H1 (cell line): ENCODE data around the gene EIPR1. TPM values are rescaled to one million over a fixed set of nuclear protein-coding genes. Genes with fewer than 3 reads are reported as not detected.

Experiments
- CTCF ChIA-PET: fragments of 300-600 bp; sonication (Branson Sonifier 250); formaldehyde crosslinking; loops from one replicate; lab custom pipeline; 2021; ENCODE audit not compliant: partially characterized antibody; lab: Charles Lee
- POLR2A ChIA-PET: fragments of 300-600 bp; sonication (Branson Sonifier 250); formaldehyde crosslinking; loops from one replicate; lab custom pipeline; 2021; ENCODE audit warnings: inconsistent platforms; ENCODE audit not compliant: partially characterized antibody; lab: Charles Lee
- DNase-seq, 2 experiments: peaks; one replicate each; pipeline versions ENCODE4 v3.0.0 to v3.0.0-alpha.2; 2010 to 2022; ENCODE audit warnings: low spot score in 2 of 2, low read depth in 1 of 2, mixed read lengths in 1 of 2
- FAIRE-seq: peaks from 2 replicates; lab custom pipeline; 2011; peaks lifted over from hg19 to GRCh38; lab: Jason Lieb, UNC
- H2AFZ ChIP-seq: 2 replicates; pipeline ENCODE4 v1.8.1; 2012; ENCODE audit warnings: low read length, inconsistent platforms
- H2AK5ac ChIP-seq: 2 replicates; pipeline ENCODE4 v1.6.1; 2013; ENCODE audit warnings: low read depth, low read length
- H2BK120ac ChIP-seq: replicated peaks from 2 replicates; pipeline ENCODE3; 2013; ENCODE audit warnings: low read depth, low read length, inconsistent platforms
- H2BK12ac ChIP-seq: 2 replicates; pipeline ENCODE4 v1.6.1; 2013; ENCODE audit warnings: low read depth, low read length
- H2BK15ac ChIP-seq: 2 replicates; pipeline ENCODE4 v1.6.1; 2013; ENCODE audit warnings: low read length
- H2BK20ac ChIP-seq: 2 replicates; pipeline ENCODE4 v1.6.1; 2013; ENCODE audit warnings: low read length
- H2BK5ac ChIP-seq: 2 replicates; pipeline ENCODE4 v1.6.1; 2013; ENCODE audit warnings: low read depth, low read length
- H3K14ac ChIP-seq: 2 replicates; pipeline ENCODE4 v1.6.1; 2013; ENCODE audit warnings: inconsistent platforms; ENCODE audit not compliant: insufficient read length
- H3K18ac ChIP-seq: 2 replicates; pipeline ENCODE4 v1.6.1; 2013; ENCODE audit warnings: low read length; ENCODE audit errors: extremely low read depth
- H3K23ac ChIP-seq: 2 replicates; pipeline ENCODE4 v1.6.1; 2013; ENCODE audit warnings: inconsistent platforms; ENCODE audit not compliant: insufficient read length
- H3K23me2 ChIP-seq: 2 replicates; pipeline ENCODE4 v1.6.1; 2013; ENCODE audit warnings: low read depth, low read length
- H3K27ac ChIP-seq: 2 replicates; pipeline ENCODE4 v1.6.1; 2011; ENCODE audit warnings: low read depth, low read length, inconsistent platforms
- H3K27me3 ChIP-seq, 4 experiments: replicated peaks in 1 of 4; 1 replicate in 1 of 4; 2 replicates in 3 of 4; pipeline versions ENCODE4 v1.6.1 to v1.8.1; 2011 to 2013; ENCODE audit warnings: low read length in 3 of 4, mild to moderate bottlenecking in 3 of 4, inconsistent platforms in 2 of 4, mixed read lengths in 2 of 4, moderate library complexity in 1 of 4; ENCODE audit not compliant: control insufficient read depth in 3 of 4, insufficient read depth in 3 of 4; ENCODE audit errors: extremely low read depth in 1 of 4
- H3K36me3 ChIP-seq, 4 experiments: 2 replicates each; pipeline versions ENCODE4 v1.6.1 to v1.8.1; 2011 to 2013; ENCODE audit warnings: mild to moderate bottlenecking in 4 of 4, low read length in 3 of 4, moderate library complexity in 2 of 4, control low read depth in 1 of 4, inconsistent platforms in 1 of 4; ENCODE audit not compliant: insufficient read depth in 4 of 4, control insufficient read depth in 2 of 4
- H3K4ac ChIP-seq: replicated peaks from 2 replicates; pipeline ENCODE3; 2013; ENCODE audit warnings: low read length, low read depth, mixed read lengths, inconsistent platforms; ENCODE audit not compliant: insufficient read length
- H3K4me1 ChIP-seq, 4 experiments: replicated peaks in 1 of 4; 1 replicate in 1 of 4; 2 replicates in 3 of 4; pipeline versions ENCODE4 v1.6.1 to v1.8.1; 2011 to 2013; ENCODE audit warnings: low read length in 3 of 4, inconsistent platforms in 2 of 4, mixed read lengths in 1 of 4; ENCODE audit not compliant: insufficient read depth in 4 of 4, control insufficient read depth in 3 of 4
- H3K4me2 ChIP-seq, 2 experiments: 2 replicates each; pipeline versions ENCODE4 v1.6.1 to v1.8.1; 2011 to 2013; ENCODE audit warnings: low read depth in 2 of 2, low read length in 2 of 2, control low read depth in 1 of 2, inconsistent platforms in 1 of 2, mild to moderate bottlenecking in 1 of 2; ENCODE audit not compliant: insufficient read depth in 1 of 2
- H3K4me3 ChIP-seq, 4 experiments: fragments of 200-600, 300-600 bp in 1 of 4; sonication (generic), shearing (Covaris generic), sonication (Bioruptor Twin) in 1 of 4; 2 replicates each; pipeline versions ENCODE4 v1.5.1 to v1.8.1; 2011 to 2016; ENCODE audit warnings: low read length in 4 of 4, low read depth in 3 of 4, control low read depth in 2 of 4, inconsistent platforms in 2 of 4, mild to moderate bottlenecking in 2 of 4, mixed read lengths in 1 of 4, moderate library complexity in 1 of 4; ENCODE audit not compliant: insufficient read depth in 2 of 4; ENCODE audit errors: extremely low read depth in 1 of 4
- H3K56ac ChIP-seq: replicated peaks from 2 replicates; pipeline ENCODE3; 2013; ENCODE audit warnings: low read depth, mild to moderate bottlenecking, mixed read lengths, low read length, inconsistent platforms; ENCODE audit not compliant: insufficient read length
- H3K79me1 ChIP-seq: 2 replicates; pipeline ENCODE4 v1.6.1; 2013; ENCODE audit warnings: low read depth, low read length, control low read depth
- H3K79me2 ChIP-seq, 2 experiments: 2 replicates each; pipeline versions ENCODE4 v1.6.1 to v1.8.1; 2012 to 2013; ENCODE audit warnings: low read length in 2 of 2, mild to moderate bottlenecking in 2 of 2, inconsistent platforms in 1 of 2; ENCODE audit not compliant: insufficient read depth in 2 of 2, control insufficient read depth in 1 of 2
- H3K9ac ChIP-seq, 4 experiments: replicated peaks in 1 of 4; 1 replicate in 1 of 4; 2 replicates in 3 of 4; pipeline versions ENCODE4 v1.6.1 to v1.8.1; 2011 to 2013; ENCODE audit warnings: low read depth in 3 of 4, low read length in 3 of 4, control low read depth in 2 of 4, mild to moderate bottlenecking in 2 of 4, moderate library complexity in 2 of 4, inconsistent platforms in 1 of 4; ENCODE audit errors: extremely low read depth in 1 of 4
- H3K9me3 ChIP-seq, 2 experiments: 2 replicates each; pipeline versions ENCODE4 v1.6.1 to v1.8.1; 2012 to 2013; ENCODE audit warnings: mild to moderate bottlenecking in 2 of 2, moderate library complexity in 2 of 2, control low read depth in 1 of 2, inconsistent platforms in 1 of 2, low read depth in 1 of 2, low read length in 1 of 2, mixed read lengths in 1 of 2; ENCODE audit not compliant: insufficient read depth in 2 of 2
- H4K20me1 ChIP-seq, 2 experiments: replicated peaks in 1 of 2; 2 replicates each; pipeline versions ENCODE3 to v1.8.1; 2011 to 2013; ENCODE audit warnings: inconsistent platforms in 2 of 2, low read length in 2 of 2, mild to moderate bottlenecking in 1 of 2; ENCODE audit not compliant: insufficient read depth in 2 of 2, control insufficient read depth in 1 of 2
- H4K5ac ChIP-seq: 2 replicates; pipeline ENCODE4 v1.6.1; 2013; ENCODE audit warnings: low read length, low read depth, mixed read lengths, inconsistent platforms; ENCODE audit not compliant: insufficient read length
- H4K8ac ChIP-seq: 2 replicates; pipeline ENCODE4 v1.8.0; 2013; ENCODE audit warnings: mild to moderate bottlenecking, moderate library complexity, low read length, inconsistent platforms; ENCODE audit not compliant: insufficient read depth; ENCODE audit errors: extremely low read depth
- H4K91ac ChIP-seq: replicated peaks from 2 replicates; pipeline ENCODE3; 2013; ENCODE audit warnings: low read length, mixed read lengths, inconsistent platforms; ENCODE audit not compliant: insufficient read length
- CTCF ChIP-seq, 3 experiments: IDR thresholded peaks; 1 replicate in 2 of 3; 2 replicates in 1 of 3; pipeline versions ENCODE4 v1.5.1 to v1.6.1; 2011; ENCODE audit warnings: low read length in 3 of 3, mild to moderate bottlenecking in 3 of 3, inconsistent platforms in 2 of 3, low read depth in 1 of 3, moderate library complexity in 1 of 3; ENCODE audit not compliant: insufficient read depth in 1 of 3; ENCODE audit errors: control extremely low read depth in 1 of 3
- E2F6 ChIP-seq: IDR thresholded peaks from 2 replicates; pipeline ENCODE4 v1.6.1; 2012; ENCODE audit warnings: inconsistent platforms
- EZH2 ChIP-seq: fragments of 200-600 bp; sonication (generic); IDR thresholded peaks from 2 replicates; pipeline ENCODE4 v1.7.1; 2012; ENCODE audit warnings: low read depth, mild to moderate bottlenecking, moderate library complexity, low read length, inconsistent platforms; ENCODE audit not compliant: severe bottlenecking
- POLR2AphosphoS5 ChIP-seq: IDR thresholded peaks from 2 replicates; pipeline ENCODE4 v1.6.1; 2011; ENCODE audit warnings: low read depth, low read length
- SIX5 ChIP-seq: IDR thresholded peaks from 2 replicates; pipeline ENCODE4 v1.6.1; 2011; ENCODE audit warnings: mild to moderate bottlenecking, low read depth, low read length
- WGBS, 2 experiments: shearing (Covaris generic) in 1 of 2; methylation state at CpG; one replicate each; pipeline versions ENCODE4 v1.1.6 to v1.1.7; 2013 to 2015; ENCODE audit warnings: low lambda C conversion rate in 2 of 2, mixed read lengths in 2 of 2, inconsistent platforms in 1 of 2, low coverage in 1 of 2, missing lambda C conversion rate in 1 of 2; ENCODE audit not compliant: insufficient replicate concordance in 2 of 2, insufficient coverage in 1 of 2, insufficient read length in 1 of 2; ENCODE audit errors: extremely low coverage in 1 of 2, missing lambda C conversion rate in 1 of 2; 5-methylcytosine and 5-hydroxymethylcytosine counted together
- polyA plus RNA-seq, 7 experiments: library from polyadenylated mRNA; depleted of rRNA in 3 of 7; stranded (reverse) in 5 of 7; unstranded in 2 of 7; fragments of >200 nt in 5 of 7; fragments of 200-250 nt in 2 of 7; gene quantifications; 1 replicate in 5 of 7; 2 replicates in 1 of 7; 4 replicates in 1 of 7; pipeline versions ENCODE4 v1.2.1 to v1.2.3, GENCODE V29; 2011 to 2013; ENCODE audit warnings: missing spikeins in 2 of 7, mixed read lengths in 2 of 7
- total RNA-seq: library from RNA; stranded (reverse); fragmentation: NEBNext Ultra II Directional; extraction: Animal tissue kit (Norgen Biotek cat#: 25700); gene quantifications from 2 replicates; pipeline ENCODE4 v1.2.1, GENCODE V29; 2021

EIPR1 gene
- total and polyA plus RNA-seq, 2 of the 8 experiments (the other 6 are each of a cell fraction or from before 2014, with no cell fraction given), result 26.3 to 56.4 TPM

DNA sequence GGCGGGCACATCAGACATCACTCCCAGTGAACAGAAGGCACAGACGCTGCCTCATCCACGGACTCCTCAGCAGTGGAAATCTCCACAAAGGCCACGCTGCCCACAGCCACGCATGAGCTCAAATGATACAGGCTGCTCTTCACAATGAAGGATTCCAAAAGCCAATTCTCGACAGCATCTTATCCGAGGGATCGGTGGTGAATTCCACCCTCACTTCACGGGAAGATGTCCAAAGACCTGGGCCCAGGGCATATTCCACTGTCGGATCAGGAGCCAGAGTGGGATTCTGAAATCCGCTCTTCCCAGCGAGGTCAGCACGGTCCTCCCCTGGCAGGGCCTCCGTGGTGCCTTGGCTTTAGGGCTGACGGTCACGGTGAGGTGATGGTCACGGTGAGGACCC lies 55.8 kb downstream of the EIPR1 start:
- no peak overlapping the region for H2BK12ac ChIP-seq
- H2BK20ac ChIP-seq, result no peak overlapping the region
- no peak overlapping the region for H4K5ac ChIP-seq
- H3K27me3 ChIP-seq, result no peaks in the 10 kb centered on the region
- H3K79me2 ChIP-seq, result peaks cover 0 to 5% of the 10 kb centered on the region in 2 experiments; a peak in 2 of 4 replicates
- no peak overlapping the region for H2BK15ac ChIP-seq
- no peak overlapping the region for H3K18ac ChIP-seq
- H3K36me3 ChIP-seq, result no peaks in the 10 kb centered on the region
- no peak overlapping the region for H3K23ac ChIP-seq
- no peaks in the 10 kb centered on the region for H3K23me2 ChIP-seq
- no peak overlapping the region for H3K27ac ChIP-seq
- FAIRE-seq (no peak), DNase-seq (no peak)
- no peak overlapping the region; the same call in 1 of the 2 replicates for H4K8ac ChIP-seq
- H3K9me3 ChIP-seq, result no peaks in the 10 kb centered on the region; a peak in 1 of 4 replicates
- CTCF ChIA-PET, result interaction anchor here (1.1 to 1.2 kb wide), 2 partner anchors 34 to 56 kb away, joined by 3 read pairs; partner anchors contain the start of gene EIPR1
- no peak overlapping the region for H3K14ac ChIP-seq
- H3K79me1 ChIP-seq, result peaks cover 13% of the 10 kb centered on the region; the same call in 1 of the 2 replicates
- no peak overlapping the region for H2BK120ac ChIP-seq
- WGBS, 2 experiments, result 91% methylated on average over 17 of the region's 17 CpGs; no CpG with 5 or more reads in 1 of the 2 experiments
- H2AK5ac ChIP-seq, result no peak overlapping the region
- no peak overlapping the region for H3K4ac ChIP-seq
- POLR2A ChIA-PET, result no interaction called here
- no peak overlapping the region for H3K9ac ChIP-seq
- H2AFZ ChIP-seq, result no peak overlapping the region
- no peak overlapping the region for H3K4me2 ChIP-seq
- H4K20me1 ChIP-seq, result peaks cover 3 to 7% of the 10 kb centered on the region in 2 experiments
- no peak overlapping the region for H3K4me3 ChIP-seq
- H3K4me1 ChIP-seq, result peaks cover 0 to 12% (median 4%) of the 10 kb centered on the region in 4 experiments; a peak in 5 of 7 replicates
- no peak overlapping the region for H4K91ac ChIP-seq
- H2BK5ac ChIP-seq, result no peak overlapping the region
- H3K56ac ChIP-seq, result no peak overlapping the region
- TF ChIP-seq EZH2 (no peak), CTCF (IDR thresholded peaks at IDR 0.05; ENCODE audit: control extremely low read depth in 1 of 3, insufficient read depth in 1 of 3, low read depth in 1 of 3, low read length in 3 of 3) (no peak), POLR2AphosphoS5 (no peak), SIX5 (no peak), E2F6 (no peak)
